HL-60 (cell line): ENCODE results near the gene TSHZ1.

Experiments
- DNase-seq, 2 experiments: peaks; one replicate each; pipeline ENCODE4 v3.0.0-alpha.2; 2010 to 2020; ENCODE audit warnings: low read depth in 1 of 2, low spot score in 1 of 2
- H3K27ac ChIP-seq: fragments of 250-450 bp; sonication (Bioruptor Pico); replicated peaks from 2 replicates; pipeline ENCODE4 v1.5.1; 2020; ENCODE audit warnings: mild to moderate bottlenecking, moderate library complexity
- H3K27me3 ChIP-seq: fragments of 250-450 bp; sonication (Bioruptor Pico); 2 replicates; pipeline ENCODE4 v1.5.1; 2021; ENCODE audit warnings: mild to moderate bottlenecking, moderate library complexity; ENCODE audit not compliant: insufficient read depth, poor library complexity, severe bottlenecking
- H3K4me3 ChIP-seq: replicated peaks from 2 replicates; pipeline ENCODE4 v1.5.1; 2011; ENCODE audit warnings: mild to moderate bottlenecking, control low read depth, low read length; ENCODE audit not compliant: insufficient read depth
- GABPA ChIP-seq: IDR thresholded peaks from 2 replicates; pipeline ENCODE4 v1.6.1; 2012; ENCODE audit warnings: low read depth
- POLR2AphosphoS5 ChIP-seq: IDR thresholded peaks from 2 replicates; pipeline ENCODE4 v1.6.1; 2012; ENCODE audit warnings: low read depth
- SPI1 ChIP-seq: IDR thresholded peaks from 2 replicates; pipeline ENCODE4 v1.6.1; 2012; ENCODE audit warnings: low read depth, mild to moderate bottlenecking, borderline replicate concordance
- TF ChIP-seq, protein P1 (sequence below): IDR thresholded peaks from one replicate; pipeline ENCODE4 v1.5.1; 2011; ENCODE audit warnings: low read length, control low read depth, inconsistent platforms; ENCODE audit not compliant: insufficient read depth
- TF ChIP-seq, protein P2 (sequence below): IDR thresholded peaks from 2 replicates; pipeline ENCODE4 v1.6.1; 2012; ENCODE audit warnings: low read depth; ENCODE audit not compliant: insufficient replicate concordance

TSHZ1 gene

DNA sequence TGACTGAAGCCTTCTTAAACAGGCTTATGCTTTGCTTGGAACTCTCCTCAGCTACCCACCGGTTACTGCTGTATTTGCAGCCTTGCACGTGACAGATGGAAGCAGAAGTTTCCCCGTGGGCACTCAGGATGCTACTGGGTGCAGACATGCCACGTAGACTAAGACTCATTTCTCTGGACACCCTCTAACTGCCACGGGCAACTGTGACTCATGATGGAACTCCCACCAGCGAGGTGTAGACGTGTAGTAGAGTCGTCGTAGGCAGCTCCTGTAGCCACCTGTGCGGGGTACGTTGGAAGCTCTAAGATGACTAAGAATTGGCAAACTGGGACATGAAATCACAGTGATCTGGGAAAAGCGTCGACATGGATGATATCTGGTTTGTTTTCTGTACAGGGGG lies 27.5 kb downstream of the TSHZ1 start:
- no peak overlapping the region for H3K4me3 ChIP-seq
- TF ChIP-seq, protein P1, sequence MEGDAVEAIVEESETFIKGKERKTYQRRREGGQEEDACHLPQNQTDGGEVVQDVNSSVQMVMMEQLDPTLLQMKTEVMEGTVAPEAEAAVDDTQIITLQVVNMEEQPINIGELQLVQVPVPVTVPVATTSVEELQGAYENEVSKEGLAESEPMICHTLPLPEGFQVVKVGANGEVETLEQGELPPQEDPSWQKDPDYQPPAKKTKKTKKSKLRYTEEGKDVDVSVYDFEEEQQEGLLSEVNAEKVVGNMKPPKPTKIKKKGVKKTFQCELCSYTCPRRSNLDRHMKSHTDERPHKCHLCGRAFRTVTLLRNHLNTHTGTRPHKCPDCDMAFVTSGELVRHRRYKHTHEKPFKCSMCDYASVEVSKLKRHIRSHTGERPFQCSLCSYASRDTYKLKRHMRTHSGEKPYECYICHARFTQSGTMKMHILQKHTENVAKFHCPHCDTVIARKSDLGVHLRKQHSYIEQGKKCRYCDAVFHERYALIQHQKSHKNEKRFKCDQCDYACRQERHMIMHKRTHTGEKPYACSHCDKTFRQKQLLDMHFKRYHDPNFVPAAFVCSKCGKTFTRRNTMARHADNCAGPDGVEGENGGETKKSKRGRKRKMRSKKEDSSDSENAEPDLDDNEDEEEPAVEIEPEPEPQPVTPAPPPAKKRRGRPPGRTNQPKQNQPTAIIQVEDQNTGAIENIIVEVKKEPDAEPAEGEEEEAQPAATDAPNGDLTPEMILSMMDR, result no peak
- TF ChIP-seq SPI1 (no peak), GABPA (no peak), POLR2AphosphoS5 (no peak)
- TF ChIP-seq, protein P2, sequence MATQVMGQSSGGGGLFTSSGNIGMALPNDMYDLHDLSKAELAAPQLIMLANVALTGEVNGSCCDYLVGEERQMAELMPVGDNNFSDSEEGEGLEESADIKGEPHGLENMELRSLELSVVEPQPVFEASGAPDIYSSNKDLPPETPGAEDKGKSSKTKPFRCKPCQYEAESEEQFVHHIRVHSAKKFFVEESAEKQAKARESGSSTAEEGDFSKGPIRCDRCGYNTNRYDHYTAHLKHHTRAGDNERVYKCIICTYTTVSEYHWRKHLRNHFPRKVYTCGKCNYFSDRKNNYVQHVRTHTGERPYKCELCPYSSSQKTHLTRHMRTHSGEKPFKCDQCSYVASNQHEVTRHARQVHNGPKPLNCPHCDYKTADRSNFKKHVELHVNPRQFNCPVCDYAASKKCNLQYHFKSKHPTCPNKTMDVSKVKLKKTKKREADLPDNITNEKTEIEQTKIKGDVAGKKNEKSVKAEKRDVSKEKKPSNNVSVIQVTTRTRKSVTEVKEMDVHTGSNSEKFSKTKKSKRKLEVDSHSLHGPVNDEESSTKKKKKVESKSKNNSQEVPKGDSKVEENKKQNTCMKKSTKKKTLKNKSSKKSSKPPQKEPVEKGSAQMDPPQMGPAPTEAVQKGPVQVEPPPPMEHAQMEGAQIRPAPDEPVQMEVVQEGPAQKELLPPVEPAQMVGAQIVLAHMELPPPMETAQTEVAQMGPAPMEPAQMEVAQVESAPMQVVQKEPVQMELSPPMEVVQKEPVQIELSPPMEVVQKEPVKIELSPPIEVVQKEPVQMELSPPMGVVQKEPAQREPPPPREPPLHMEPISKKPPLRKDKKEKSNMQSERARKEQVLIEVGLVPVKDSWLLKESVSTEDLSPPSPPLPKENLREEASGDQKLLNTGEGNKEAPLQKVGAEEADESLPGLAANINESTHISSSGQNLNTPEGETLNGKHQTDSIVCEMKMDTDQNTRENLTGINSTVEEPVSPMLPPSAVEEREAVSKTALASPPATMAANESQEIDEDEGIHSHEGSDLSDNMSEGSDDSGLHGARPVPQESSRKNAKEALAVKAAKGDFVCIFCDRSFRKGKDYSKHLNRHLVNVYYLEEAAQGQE, result no peak
- no peaks in the 10 kb centered on the region for H3K27me3 ChIP-seq
- no peak overlapping the region for H3K27ac ChIP-seq
- DNase-seq, result no peak

DNA sequence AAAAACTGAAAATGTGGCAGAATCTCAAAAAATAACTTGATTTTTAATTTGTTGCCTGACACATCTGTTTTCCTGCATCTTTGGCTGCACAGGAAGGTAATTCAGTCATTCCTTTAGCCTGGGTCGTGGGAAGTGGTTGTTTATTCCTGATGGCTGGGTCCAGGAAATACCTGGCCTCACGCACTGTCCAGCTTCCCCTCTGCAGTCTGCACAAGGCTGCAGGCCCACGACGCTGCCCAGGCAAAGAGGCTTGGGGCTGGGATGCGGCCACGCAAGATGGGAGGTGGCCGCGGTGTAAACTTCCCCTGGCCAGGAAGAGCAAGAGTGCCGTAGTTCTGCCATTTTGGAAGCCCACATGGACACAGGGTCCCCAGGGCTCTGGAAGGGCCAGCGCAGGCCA lies 28.2 kb downstream of the TSHZ1 start:
- Histone ChIP-seq H3K27ac (no peak overlapping the region), H3K27me3 (no peaks in the 10 kb centered on the region), H3K4me3 (no peak overlapping the region)
- no peak for TF ChIP-seq SPI1
- DNase-seq, result no peak

GRCh38 chr18:75240433-75240832 lies 29.8 kb downstream of the TSHZ1 start:
- Histone ChIP-seq H3K4me3 (no peak overlapping the region), H3K27me3 (no peaks in the 10 kb centered on the region), H3K27ac (no peak overlapping the region)
- DNase-seq, result peak; percentile 38 to 70
- TF ChIP-seq, protein P2, result no peak

- no peak overlapping the region for H3K4me3 ChIP-seq
- no peak for DNase-seq
- no peak overlapping the region for H3K27ac ChIP-seq
- TF ChIP-seq, protein P2, result no peak
- TF ChIP-seq, protein P1, result no peak
- no peak for TF ChIP-seq SPI1
- no peak for TF ChIP-seq POLR2AphosphoS5
- TF ChIP-seq GABPA, result no peak
- no peaks in the 10 kb centered on the region for H3K27me3 ChIP-seq
These were observed 31.1 kb downstream of the TSHZ1 start for GRCh38 chr18:75241705-75242104.
